ENCODE measurements around the gene OR1L1.

OR1L1 gene

GRCh38 chr9:122661416-122661815, at the start of gene OR1L1:
TSS of gene OR1L1 (plus strand) at chr9:122661716. CDS start at chr9:122661716, 0 bp downstream.
- DNase-seq (ENCODE audit: low read depth) = no peak

- DNase-seq (ENCODE audit: low read depth) = no peak
These were observed 47.2 kb upstream of the OR1L1 start, which contains the start of gene OR1Q1 for GRCh38 chr9:122614362-122614761. TSS of gene OR1Q1 (plus strand) at chr9:122614738. CDS start at chr9:122614738, 0 bp downstream.

- no peak for DNase-seq (ENCODE audit: low read depth)
These were observed 41.5 kb upstream of the OR1L1 start for GRCh38 chr9:122619996-122620395.

- DNase-seq (ENCODE audit: low read depth) = no peak
These were observed 19.3 kb upstream of the OR1L1 start for GRCh38 chr9:122642226-122642625.

- no peak for DNase-seq (ENCODE audit: low read depth)
These were observed 5.1 kb upstream of the OR1L1 start for GRCh38 chr9:122656378-122656777.

- no peak for DNase-seq (ENCODE audit: low read depth)
These were observed 4.0 kb upstream of the OR1L1 start, which contains the start of gene OR1B1 for GRCh38 chr9:122657527-122657926. TSS of gene OR1B1 (minus strand) at chr9:122657627.

GRCh38 chr9:122672481-122672880, 11.0 kb downstream of the OR1L1 start:
- DNase-seq (ENCODE audit: low read depth) = no peak

GRCh38 chr9:122684851-122685250, 23.3 kb downstream of the OR1L1 start:
- DNase-seq (ENCODE audit: low read depth) = no peak

GRCh38 chr9:122695696-122696095, 34.2 kb downstream of the OR1L1 start:
- no peak for DNase-seq (ENCODE audit: low read depth)

All from stimulated activated CD8-positive, alpha-beta memory T cell treated with anti-CD3 and anti-CD28 coated beads, Interleukin-7, amount 100 ng/mL, for 24 hours (primary cell).